Measurements from ENCODE around the gene BRMS1. TPM values are rescaled to one million over a fixed set of nuclear protein-coding genes. Genes with fewer than 3 reads are reported as not detected.
A peak's percentile ranks its signal among the peaks of the same experiment; 100 is the strongest.

Gene BRMS1
- total RNA-seq, 3 donors from 2014 or later (not counting 1 experiment from before 2014, with no cell fraction given): 48.1 to 55.6 (median 48.2) TPM

- DNase-seq (peak in 1 of 2 donors; percentile 2), ATAC-seq (no peak)
- Histone ChIP-seq H3K27me3 (ENCODE audit: control insufficient read depth, insufficient read depth, low read length) (no peaks in the 10 kb centered on the region), H3K4me3 (ENCODE audit: low read length) (no peak overlapping the region), H3K4me1 (ENCODE audit: control insufficient read depth, insufficient read depth, low read length) (peaks cover 39% of the 10 kb centered on the region), H3K36me3 (ENCODE audit: control insufficient read depth, insufficient read depth, low read length) (peaks cover 49% of the 10 kb centered on the region), H3K27ac (ENCODE audit: low read length) (no peak overlapping the region), H3K9me3 (ENCODE audit: control insufficient read depth, insufficient read depth, low read length) (no peaks in the 10 kb centered on the region)
- peaks cover 0 to 16% of the 10 kb centered on the region in 2 donors for H3K27me3 Mint-ChIP-seq (ENCODE audit: low read depth in 2 of 2)
- TF ChIP-seq CTCF (IDR thresholded peaks at IDR 0.05): no peak
- intact Hi-C loops (cut with micrococcal nuclease): loop anchor here (10.0 kb wide), 1 partner anchor 1255 kb away; the partner anchor contains the start of genes CDCA5 and ZFPL1
- H3K4me1 Mint-ChIP-seq: peaks cover 35 to 55% of the 10 kb centered on the region in 2 donors
- 85% methylated on average over 14 of the region's 14 CpGs for WGBS (ENCODE audit: insufficient coverage)
- H3K9me3 Mint-ChIP-seq: no peaks in the 10 kb centered on the region
- H3K36me3 Mint-ChIP-seq: no peaks in the 10 kb centered on the region
- H3K4me3 Mint-ChIP-seq: no peak overlapping the region
- no peak overlapping the region for H3K27ac Mint-ChIP-seq
Observed at GRCh38 chr11:66339686-66340483, 5.0 kb downstream of the BRMS1 start.

- 96% methylated on average over 6 of the region's 6 CpGs for WGBS (ENCODE audit: insufficient coverage)
- peak in 1 of 2 donors; percentile 2 for DNase-seq
- Mint-ChIP-seq H3K27ac (peak overlapping the region in 1 of 2 donors; percentile 65), H3K36me3 (no peaks in the 10 kb centered on the region), H3K27me3 (ENCODE audit: low read depth in 2 of 2) (peaks cover 0 to 17% of the 10 kb centered on the region in 2 donors), H3K9me3 (no peaks in the 10 kb centered on the region), H3K4me1 (peaks cover 28 to 48% of the 10 kb centered on the region in 2 donors), H3K4me3 (no peak overlapping the region)
- no peaks in the 10 kb centered on the region for H3K27me3 ChIP-seq (ENCODE audit: control insufficient read depth, insufficient read depth, low read length)
- H3K4me1 ChIP-seq (ENCODE audit: control insufficient read depth, insufficient read depth, low read length): peaks cover 34% of the 10 kb centered on the region
- intact Hi-C loops (cut with micrococcal nuclease): no loop called here
- no peak overlapping the region for H3K27ac ChIP-seq (ENCODE audit: low read length)
- no peak for TF ChIP-seq CTCF (IDR thresholded peaks at IDR 0.05)
- peaks cover 49% of the 10 kb centered on the region for H3K36me3 ChIP-seq (ENCODE audit: control insufficient read depth, insufficient read depth, low read length)
- H3K4me3 ChIP-seq (ENCODE audit: low read length): no peak overlapping the region
- H3K9me3 ChIP-seq (ENCODE audit: control insufficient read depth, insufficient read depth, low read length): no peaks in the 10 kb centered on the region
- no peak for ATAC-seq
Observed at GRCh38 chr11:66339162-66339675, 5.7 kb downstream of the BRMS1 start.

- no peak for ATAC-seq
- WGBS (ENCODE audit: insufficient coverage): 93% methylated on average over 16 of the region's 17 CpGs
- H3K27me3 Mint-ChIP-seq (ENCODE audit: low read depth in 2 of 2): peaks cover 0 to 19% of the 10 kb centered on the region in 2 donors
Observed at GRCh38 chr11:66338276-66339161, 6.4 kb downstream of the BRMS1 start.

More at GRCh38 chr11:66338276-66339161, 6.4 kb downstream of the BRMS1 start:
- H3K4me3 ChIP-seq (ENCODE audit: low read length): no peak overlapping the region
- H3K36me3 ChIP-seq (ENCODE audit: control insufficient read depth, insufficient read depth, low read length): peaks cover 49% of the 10 kb centered on the region
- peaks cover 21 to 41% of the 10 kb centered on the region in 2 donors for H3K4me1 Mint-ChIP-seq
- no peaks in the 10 kb centered on the region for H3K9me3 Mint-ChIP-seq
- H3K27me3 ChIP-seq (ENCODE audit: control insufficient read depth, insufficient read depth, low read length): no peaks in the 10 kb centered on the region
- H3K27ac ChIP-seq (ENCODE audit: low read length): no peak overlapping the region
- peaks cover 28% of the 10 kb centered on the region for H3K4me1 ChIP-seq (ENCODE audit: control insufficient read depth, insufficient read depth, low read length)
- H3K9me3 ChIP-seq (ENCODE audit: control insufficient read depth, insufficient read depth, low read length): no peaks in the 10 kb centered on the region
- no peaks in the 10 kb centered on the region for H3K36me3 Mint-ChIP-seq
- no peak overlapping the region for H3K4me3 Mint-ChIP-seq
- peak in 1 of 2 donors; percentile 5 for DNase-seq
- intact Hi-C loops (cut with micrococcal nuclease): no loop called here
- no peak for TF ChIP-seq CTCF (IDR thresholded peaks at IDR 0.05)
- peak overlapping the region in 1 of 2 donors; percentile 65 for H3K27ac Mint-ChIP-seq

All from natural killer cell (primary cell).